Measurements from ENCODE around the gene ARF5. TPM values are rescaled to one million over a fixed set of nuclear protein-coding genes. Genes with fewer than 3 reads are reported as not detected.

The ARF5 gene
- total RNA-seq, 4 donors from 2014 or later = 113 to 162 (median 141) TPM

GRCh38 chr7:127628445-127628844 lies 40.2 kb downstream of the ARF5 start:
- H3K27me3 ChIP-seq = peaks cover 23% of the 10 kb centered on the region
- H3K9me3 ChIP-seq = no peaks in the 10 kb centered on the region
- WGBS, 2 donors (ENCODE audit: low coverage in 1 of 2) = 35 to 48% methylated on average over 3 of the region's 3 CpGs

GRCh38 chr7:127629268-127629854 lies 41.1 kb downstream of the ARF5 start:
- H3K4me3 ChIP-seq = no peak overlapping the region
- TF ChIP-seq CTCF (IDR thresholded peaks at IDR 0.05) (peak in 1 of 4 experiments; percentile 32), EP300 (IDR thresholded peaks at IDR 0.05) (no peak), POLR2AphosphoS5 (IDR thresholded peaks at IDR 0.05) (no peak)
- peaks cover 30% of the 10 kb centered on the region for H3K27me3 ChIP-seq
- no peak overlapping the region for H3K27ac ChIP-seq
- no peaks in the 10 kb centered on the region for H3K4me1 ChIP-seq
- H3K9me3 ChIP-seq = no peaks in the 10 kb centered on the region
- ATAC-seq = no peak
- 14 to 15% methylated on average over 3 to 5 of the region's 5 CpGs for whole genome bisulfite sequencing, 2 donors (ENCODE audit: low coverage in 1 of 2)
- H3K36me3 ChIP-seq = no peaks in the 10 kb centered on the region

More at GRCh38 chr7:127628445-127628844, 40.2 kb downstream of the ARF5 start:
- Histone ChIP-seq H3K4me1 (no peaks in the 10 kb centered on the region), H3K36me3 (no peaks in the 10 kb centered on the region), H3K4me3 (no peak overlapping the region), H3K27ac (no peak overlapping the region)
- no peak for ATAC-seq
- TF ChIP-seq POLR2A (IDR thresholded peaks at IDR 0.05) (no peak), CTCF (IDR thresholded peaks at IDR 0.05) (no peak), EP300 (IDR thresholded peaks at IDR 0.05) (no peak), POLR2AphosphoS5 (IDR thresholded peaks at IDR 0.05) (no peak)

DNA sequence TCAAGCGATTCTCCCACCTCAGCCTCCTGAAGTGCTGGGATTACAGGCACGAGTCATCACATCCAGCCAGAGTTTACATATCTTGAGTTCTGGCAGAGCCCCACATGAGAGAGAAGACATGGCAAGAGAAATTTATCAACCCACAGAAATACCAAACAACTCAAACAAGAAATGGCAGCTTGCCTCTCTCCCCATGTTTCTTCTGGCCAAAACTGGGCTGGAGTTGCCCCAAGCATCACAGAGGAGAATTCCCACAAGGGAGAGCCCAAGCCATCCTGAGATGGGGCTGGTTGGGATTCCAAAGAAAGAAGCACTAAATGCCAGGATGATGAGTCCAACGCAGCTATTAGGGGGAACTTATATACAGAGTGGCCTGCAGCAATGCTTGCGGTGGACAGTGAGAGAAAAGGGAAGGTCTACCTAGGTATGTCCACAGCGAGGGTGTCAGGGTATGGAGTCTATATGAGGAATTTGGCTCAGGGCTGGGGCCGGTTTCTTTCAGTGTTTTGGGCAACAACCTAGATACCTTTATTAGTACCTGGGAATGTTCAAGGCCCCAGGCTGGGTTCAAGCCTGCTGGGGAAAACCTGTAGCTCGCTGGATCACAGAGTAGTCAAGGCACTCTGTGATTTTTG lies 44.2 kb downstream of the ARF5 start:
- no peaks in the 10 kb centered on the region for H3K36me3 ChIP-seq
- WGBS, 2 donors (ENCODE audit: low coverage in 1 of 2) = 78 to 87% methylated on average over 4 to 6 of the region's 7 CpGs
- no peak overlapping the region for H3K4me3 ChIP-seq
- no peaks in the 10 kb centered on the region for H3K9me3 ChIP-seq
- H3K27me3 ChIP-seq = peaks cover 40% of the 10 kb centered on the region
- TF ChIP-seq CTCF (IDR thresholded peaks at IDR 0.05) = no peak
- no peak for TF ChIP-seq EP300 (IDR thresholded peaks at IDR 0.05)
- TF ChIP-seq POLR2A (IDR thresholded peaks at IDR 0.05) = no peak
- TF ChIP-seq POLR2AphosphoS5 (IDR thresholded peaks at IDR 0.05) = no peak
- no peak overlapping the region for H3K27ac ChIP-seq
- no peak for ATAC-seq
- H3K4me1 ChIP-seq = no peaks in the 10 kb centered on the region

DNA sequence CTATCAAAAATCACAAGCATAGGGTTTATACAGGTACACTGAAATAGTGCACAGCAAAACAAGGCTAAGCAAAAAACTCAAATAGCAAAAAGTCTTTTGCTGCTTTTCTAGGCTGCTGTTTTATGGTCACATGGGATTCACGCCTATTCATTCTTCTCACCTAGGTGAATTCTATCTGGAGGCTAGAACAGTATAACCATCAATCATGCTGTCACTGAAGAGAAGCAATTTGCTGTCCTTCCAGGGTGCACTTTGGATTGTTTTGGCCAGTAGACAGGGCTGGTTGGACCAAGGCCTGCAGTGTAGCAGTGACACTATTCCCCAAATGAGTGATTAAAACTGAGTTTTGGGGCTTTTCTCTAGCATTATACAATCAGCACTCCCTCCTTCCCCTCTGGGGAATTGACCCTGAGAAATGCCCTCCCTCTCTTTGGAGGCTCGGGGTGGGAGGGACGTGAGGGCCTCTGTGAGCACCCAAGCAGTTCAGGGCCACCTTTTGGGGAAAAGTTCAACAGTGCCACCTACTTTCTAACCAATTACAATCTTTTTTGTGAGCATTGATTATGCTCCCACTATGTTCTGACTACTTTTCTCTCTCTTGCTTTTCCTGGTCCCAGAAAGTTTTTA lies 47.6 kb downstream of the ARF5 start:
- ATAC-seq = no peak
- TF ChIP-seq POLR2AphosphoS5 (IDR thresholded peaks at IDR 0.05) (no peak), EP300 (IDR thresholded peaks at IDR 0.05) (no peak), CTCF (IDR thresholded peaks at IDR 0.05) (no peak), POLR2A (IDR thresholded peaks at IDR 0.05) (no peak)
- WGBS, 2 donors (ENCODE audit: low coverage in 1 of 2) = 44 to 63% methylated on average over 3 of the region's 3 CpGs
- Histone ChIP-seq H3K36me3 (no peaks in the 10 kb centered on the region), H3K27me3 (peaks cover 48% of the 10 kb centered on the region), H3K27ac (no peak overlapping the region), H3K4me1 (no peaks in the 10 kb centered on the region), H3K4me3 (no peak overlapping the region), H3K9me3 (no peaks in the 10 kb centered on the region)

GRCh38 chr7:127638197-127638596 lies 50.0 kb downstream of the ARF5 start:
- no peak for ATAC-seq
- Histone ChIP-seq H3K27ac (no peak overlapping the region), H3K9me3 (no peaks in the 10 kb centered on the region), H3K36me3 (no peaks in the 10 kb centered on the region), H3K4me1 (no peaks in the 10 kb centered on the region), H3K27me3 (peaks cover 27% of the 10 kb centered on the region), H3K4me3 (no peak overlapping the region)
- TF ChIP-seq POLR2A (IDR thresholded peaks at IDR 0.05) = no peak

Other genes with a start within 250 kb of the ARF5 start
- 10 to 100 TPM; 33.8 to 37.3 (median 35.1) TPM for gene ZNF800, start 195.7 kb upstream of the ARF5 start, total RNA-seq
- 10 to 100 TPM; 15.7 to 20.3 (median 16.8) TPM for gene GCC1, start 2.8 kb upstream of the ARF5 start, total RNA-seq
- gene FSCN3, start 5.3 kb downstream of the ARF5 start, total RNA-seq = 1 to 10 TPM in 3 of 4 donors, not detected in 1; 1.0 to 5.0 (median 1.4) TPM
- gene PAX4, start 29.7 kb downstream of the ARF5 start, total RNA-seq = not detected
- 100 to 1,000 TPM in 3 of 4 donors, 10 to 100 TPM in 1; 97.1 to 119 (median 103) TPM for gene SND1, start 63.8 kb downstream of the ARF5 start, total RNA-seq